HG02840 (cell line): ENCODE measurements around the gene SFXN4.

Source experiments
- ATAC-seq: cut with Tn5 transposase; IDR thresholded peaks from one replicate; pipeline ENCODE4 v1.9.1; 2021; ENCODE audit warnings: mild to moderate bottlenecking, moderate library complexity, moderate number of reproducible peaks; ENCODE audit not compliant: unreplicated experiment, low FRiP score

Gene SFXN4, protein sequence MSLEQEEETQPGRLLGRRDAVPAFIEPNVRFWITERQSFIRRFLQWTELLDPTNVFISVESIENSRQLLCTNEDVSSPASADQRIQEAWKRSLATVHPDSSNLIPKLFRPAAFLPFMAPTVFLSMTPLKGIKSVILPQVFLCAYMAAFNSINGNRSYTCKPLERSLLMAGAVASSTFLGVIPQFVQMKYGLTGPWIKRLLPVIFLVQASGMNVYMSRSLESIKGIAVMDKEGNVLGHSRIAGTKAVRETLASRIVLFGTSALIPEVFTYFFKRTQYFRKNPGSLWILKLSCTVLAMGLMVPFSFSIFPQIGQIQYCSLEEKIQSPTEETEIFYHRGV

DNA sequence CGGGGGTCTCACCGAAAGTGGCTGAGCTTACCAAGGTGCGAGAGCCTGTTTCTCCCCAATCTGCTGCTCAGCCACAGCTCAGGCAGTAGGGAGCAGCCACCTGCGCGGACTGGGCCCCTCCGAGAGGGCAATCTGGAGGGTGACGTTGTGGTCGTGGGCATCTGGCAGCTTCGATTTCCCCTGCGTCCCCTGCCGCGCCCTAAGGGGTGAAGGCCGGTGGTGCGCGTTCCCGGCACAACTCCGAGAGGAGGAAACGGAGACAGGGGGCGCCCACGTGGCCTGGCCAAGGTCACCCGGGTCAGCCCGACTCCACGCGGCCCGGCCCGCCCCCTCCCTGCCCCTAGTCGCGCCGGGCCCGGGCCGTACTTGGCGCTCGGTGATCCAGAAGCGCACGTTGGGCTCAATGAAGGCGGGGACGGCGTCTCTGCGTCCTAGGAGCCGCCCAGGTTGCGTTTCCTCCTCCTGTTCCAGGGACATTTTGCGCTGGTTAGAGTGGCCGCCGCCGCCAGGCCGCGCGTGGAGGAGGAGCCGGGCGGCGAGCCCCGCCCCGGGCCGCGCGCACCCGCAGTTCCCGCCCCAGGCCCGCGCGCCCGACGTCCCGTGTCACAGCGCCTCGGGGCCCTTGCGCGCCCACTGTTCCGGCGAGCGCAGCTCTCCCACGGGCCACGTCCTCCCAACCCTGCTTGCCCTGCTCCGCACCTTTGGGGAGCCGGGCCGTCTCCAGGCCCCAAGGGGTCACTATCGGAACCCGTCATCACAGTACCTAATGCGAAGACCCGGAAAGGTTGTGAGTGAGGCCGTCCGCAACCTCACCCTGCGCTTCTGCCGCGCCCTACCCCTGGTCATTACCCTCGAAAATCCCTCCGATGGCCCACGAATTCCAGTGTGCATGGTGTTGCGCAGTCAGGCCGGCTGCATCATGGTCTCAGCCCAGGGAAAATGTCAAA is at the start of gene SFXN4:
Gene SFXN4 (minus strand): TSS at position 544 of the 947 bp plus-strand sequence. CDS start 67 bp downstream, at position 477.
- peak; percentile 85 for ATAC-seq

DNA sequence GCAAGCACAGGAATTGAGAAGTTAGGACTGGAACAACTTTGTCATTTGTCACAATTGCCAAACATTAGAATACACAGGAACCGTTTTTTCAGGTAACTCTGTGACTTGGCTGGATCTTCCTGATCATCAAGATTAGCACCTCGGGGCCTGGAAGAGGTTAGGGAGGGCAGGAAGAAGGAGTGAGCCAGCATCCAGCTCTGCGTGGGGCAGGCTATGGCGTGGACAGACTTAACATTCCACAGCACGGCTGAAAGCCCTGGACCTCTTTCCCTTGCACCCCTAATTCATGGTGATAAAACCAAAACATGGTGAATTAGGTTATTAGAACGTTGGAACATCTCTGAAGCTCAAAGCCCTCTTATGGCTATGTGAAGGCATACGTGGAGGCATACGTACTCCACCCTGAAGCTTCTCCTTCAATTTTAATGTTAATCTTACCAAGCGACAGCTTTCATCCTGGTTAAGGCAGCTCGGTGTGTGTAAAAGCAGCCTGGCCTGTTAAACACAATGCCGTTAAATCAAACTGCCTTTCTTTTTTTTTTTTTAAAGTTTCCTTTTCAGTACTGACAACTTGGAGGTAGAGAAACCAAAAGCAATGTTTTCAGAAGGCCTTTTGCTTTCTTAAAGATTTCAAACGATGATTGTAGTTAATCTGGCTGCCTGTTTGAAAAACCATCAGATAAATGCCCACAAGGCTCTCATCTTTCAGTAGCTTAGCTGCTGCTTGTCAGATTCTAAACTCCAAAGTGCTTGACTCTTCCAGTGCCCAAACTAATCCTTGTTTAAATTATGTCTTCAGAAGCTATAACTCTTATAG is 46.3 kb upstream of the SFXN4 start:
- no peak for ATAC-seq

DNA sequence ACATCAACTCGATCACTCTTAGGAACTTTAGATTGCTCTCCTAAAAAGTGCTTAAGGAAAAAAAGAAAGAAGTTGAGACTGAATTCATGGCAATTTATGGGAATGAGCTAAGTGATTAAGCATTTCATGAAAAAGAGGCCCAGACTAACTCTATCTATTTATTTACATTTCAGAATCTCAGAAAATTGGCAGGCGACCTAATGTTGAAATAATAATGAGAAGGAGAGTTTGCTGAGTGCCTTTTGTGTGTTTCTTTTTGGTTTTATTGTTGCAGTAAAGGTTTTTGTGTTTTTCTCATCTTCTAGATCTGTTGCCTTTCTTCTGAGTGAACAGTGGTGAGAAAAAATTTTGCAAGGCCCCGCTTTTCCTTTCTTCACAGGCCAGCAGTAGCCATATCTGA is 45.7 kb upstream of the SFXN4 start:
- ATAC-seq, result no peak

DNA sequence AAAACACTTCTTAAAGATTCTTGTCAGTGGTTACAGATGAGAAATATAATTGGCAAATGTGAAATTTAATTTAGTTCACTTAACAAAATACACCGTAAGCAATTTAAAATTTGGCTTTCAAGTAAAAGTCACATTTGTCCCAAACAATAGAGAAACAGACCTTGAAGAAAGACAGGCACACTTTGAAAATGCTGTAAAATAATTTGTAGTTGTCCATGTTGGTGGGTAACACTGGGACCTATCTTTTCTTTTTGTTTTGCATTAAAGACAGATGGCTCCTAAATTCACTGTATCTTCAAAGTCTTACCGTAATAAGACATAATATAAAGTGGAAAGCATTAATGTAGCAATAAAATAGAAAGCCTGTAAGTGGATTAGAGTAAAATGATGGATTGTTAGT is 45.1 kb upstream of the SFXN4 start:
- no peak for ATAC-seq

DNA sequence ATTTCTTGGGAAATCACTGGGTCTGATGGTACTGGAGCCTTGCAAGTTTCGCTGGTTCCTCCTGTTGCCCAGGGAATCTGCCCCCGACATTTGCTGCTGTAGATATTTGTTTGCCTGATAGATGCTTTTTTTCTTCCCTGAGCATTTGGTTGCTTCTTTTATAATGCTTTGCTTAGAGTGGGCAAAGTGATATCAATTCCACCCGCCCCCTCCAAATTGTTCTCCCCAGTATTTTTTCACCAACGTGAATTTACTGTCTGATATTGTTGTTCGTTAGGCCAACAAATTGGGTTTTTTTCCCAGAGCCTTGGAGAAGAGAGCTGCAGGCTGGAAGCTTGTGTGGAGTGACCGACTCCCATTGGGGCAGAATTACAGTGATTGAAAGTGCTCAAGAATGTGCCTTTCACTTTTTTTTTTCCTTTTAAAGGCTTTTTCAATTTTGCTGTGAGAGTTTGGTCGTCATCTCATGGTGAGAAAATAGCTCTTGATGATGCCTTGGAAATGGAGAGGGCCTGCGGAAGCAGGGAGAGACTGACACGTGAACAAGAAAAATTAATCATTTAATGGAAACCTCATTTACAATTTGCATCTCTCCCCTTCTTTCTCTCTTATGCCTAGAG is 44.3 kb upstream of the SFXN4 start:
- ATAC-seq, result no peak

DNA sequence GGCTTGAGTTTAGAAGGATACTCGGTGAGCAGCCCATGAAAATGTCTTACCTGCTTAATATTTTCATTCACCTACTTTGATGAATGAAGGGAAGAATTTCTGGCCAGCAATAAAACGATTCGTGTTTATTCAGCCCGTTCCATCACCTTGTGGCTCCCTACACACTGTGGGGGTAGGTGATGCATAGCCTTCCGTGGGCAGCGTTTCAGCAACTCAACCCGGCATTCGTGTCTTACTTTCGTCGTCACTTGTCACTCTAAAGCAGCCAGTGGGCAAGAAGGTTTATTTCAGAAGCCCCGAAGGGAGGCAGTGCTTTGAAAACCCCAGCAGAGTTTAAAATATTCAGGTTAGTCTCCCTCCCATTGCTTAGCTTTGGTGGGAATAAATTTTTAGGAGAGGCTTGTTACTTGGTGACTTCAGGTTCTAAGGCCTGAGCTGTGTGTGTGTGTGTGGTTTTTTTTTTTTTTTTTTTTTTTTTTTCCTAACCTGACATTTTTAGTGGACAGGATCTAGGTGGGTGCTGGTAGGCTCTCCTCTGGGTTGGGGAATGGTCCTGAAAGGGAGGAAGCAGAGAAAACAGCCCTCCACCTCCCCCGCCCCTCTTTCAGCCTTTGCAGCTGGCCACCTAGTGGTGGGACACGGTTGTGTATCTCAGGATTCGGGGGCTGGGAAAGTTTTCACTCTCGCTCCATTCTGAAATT is 43.7 kb upstream of the SFXN4 start:
- ATAC-seq, result no peak

DNA sequence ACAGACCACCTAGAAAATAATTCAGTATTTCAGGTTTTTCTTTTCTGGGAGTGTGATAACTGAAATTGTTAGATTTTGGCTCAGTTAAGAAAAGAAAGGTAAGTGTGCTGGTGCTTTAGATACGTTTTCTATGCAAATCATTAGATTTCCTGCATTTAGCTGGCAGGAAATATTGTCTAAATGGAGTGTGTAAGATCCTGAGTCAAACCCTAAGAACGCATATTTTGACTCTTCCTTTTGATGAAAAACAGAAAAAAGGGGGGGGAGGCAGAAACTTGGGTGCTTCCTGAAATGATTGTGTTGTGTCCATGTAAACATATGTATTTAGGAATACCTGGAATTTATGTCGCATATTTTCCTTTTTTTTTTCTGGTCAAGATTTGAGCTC is 43.0 kb upstream of the SFXN4 start:
- no peak for ATAC-seq

DNA sequence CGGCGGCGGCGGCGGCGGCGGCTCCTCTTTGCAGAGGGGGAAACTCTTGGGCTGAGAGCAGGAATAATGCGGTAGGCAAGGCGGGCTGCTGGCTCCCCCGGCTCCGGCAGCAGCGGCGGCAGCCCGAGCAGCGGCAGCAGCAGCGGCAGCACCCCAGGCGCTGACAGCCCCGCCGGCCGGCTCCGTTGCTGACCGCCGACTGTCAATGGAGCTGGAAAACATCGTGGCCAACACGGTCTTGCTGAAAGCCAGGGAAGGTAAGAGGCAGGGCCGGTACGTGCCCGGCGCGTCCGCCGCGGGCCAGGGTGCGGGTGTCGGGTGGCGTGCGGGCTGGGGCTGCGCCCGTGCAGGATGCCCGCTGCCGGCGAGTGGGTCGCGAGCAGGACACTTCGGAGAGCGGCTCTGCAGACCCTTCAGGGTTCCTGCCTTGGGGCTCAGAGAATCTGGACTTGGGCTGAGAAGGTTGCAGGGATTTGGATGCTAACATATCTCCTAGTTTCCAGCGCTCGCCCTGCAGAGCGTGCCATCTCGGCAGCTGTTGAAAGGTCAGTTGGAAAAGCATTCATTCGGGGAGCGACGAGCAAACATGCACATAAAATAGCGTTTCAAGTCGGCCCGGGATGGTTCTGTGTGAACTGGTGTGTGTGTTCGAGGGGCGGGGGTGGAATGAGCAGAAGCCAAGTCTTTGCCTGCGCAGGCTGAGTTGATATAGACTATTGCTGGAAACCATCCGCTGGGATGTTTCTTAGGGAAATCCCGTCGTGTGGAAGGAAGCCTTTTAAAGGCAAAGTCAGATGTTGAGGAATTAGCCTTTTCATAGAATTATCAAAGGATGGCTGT is 42.4 kb upstream of the SFXN4 start:
- ATAC-seq, result peak; percentile 5

DNA sequence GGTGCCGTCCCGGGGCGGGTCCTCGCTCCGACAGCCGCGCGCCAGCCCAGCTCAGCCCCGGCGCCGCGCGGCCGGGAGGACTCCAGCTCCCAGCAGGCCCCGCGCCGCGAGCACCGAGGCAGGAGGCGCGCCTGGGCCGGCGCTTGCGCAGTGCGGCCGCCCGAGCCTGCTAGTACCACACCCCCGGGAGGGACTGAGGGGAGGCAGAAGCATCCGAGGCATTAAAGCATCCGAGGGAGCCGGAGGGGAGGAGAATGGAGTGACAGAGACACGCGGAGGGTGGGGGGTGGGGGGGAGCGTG is 41.8 kb upstream of the SFXN4 start, which contains the start of gene GRK5:
Gene GRK5 (plus strand): TSS at position 206 of the 301 bp plus-strand sequence. CDS start 347 bp downstream, outside the sequence.
- peak; percentile 67 for ATAC-seq

DNA sequence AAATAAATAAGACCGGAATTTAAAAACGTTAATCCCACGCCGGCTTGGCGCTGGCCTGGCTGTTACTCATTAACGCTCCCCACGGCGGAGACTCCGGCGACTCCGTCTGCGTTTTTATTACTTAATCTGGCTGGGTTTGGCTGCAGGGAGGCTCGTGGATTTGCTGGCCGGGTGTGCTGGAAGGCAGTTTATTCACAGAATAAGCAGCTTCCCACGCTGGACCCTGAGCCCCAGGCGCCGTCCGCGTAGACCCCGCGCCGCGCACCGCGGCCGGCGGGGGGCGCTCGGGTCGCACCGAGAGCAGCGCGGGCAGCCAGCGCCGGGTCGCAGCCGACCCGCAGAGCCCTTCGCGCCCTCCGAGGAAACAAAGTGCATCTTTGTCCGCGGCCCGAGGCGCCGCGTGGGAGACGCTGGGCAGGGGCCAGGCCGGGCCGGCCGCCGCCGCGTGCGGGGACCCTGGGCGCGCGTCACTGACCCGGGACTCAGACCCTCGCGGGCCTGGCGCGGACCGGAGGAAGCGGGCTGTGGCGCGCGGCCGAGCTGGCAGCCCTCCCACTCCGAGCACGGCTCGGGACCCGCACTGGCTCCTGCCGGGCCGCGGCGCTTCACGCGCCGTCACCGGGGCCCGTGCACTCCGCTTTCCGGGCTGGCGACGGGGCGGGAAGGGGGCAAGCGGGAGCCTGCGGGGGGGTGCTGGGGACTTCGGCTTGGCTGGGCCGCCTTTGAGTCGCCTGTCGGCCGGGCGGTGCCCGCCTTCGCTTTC is 41.3 kb upstream of the SFXN4 start:
- peak; percentile 51 for ATAC-seq

DNA sequence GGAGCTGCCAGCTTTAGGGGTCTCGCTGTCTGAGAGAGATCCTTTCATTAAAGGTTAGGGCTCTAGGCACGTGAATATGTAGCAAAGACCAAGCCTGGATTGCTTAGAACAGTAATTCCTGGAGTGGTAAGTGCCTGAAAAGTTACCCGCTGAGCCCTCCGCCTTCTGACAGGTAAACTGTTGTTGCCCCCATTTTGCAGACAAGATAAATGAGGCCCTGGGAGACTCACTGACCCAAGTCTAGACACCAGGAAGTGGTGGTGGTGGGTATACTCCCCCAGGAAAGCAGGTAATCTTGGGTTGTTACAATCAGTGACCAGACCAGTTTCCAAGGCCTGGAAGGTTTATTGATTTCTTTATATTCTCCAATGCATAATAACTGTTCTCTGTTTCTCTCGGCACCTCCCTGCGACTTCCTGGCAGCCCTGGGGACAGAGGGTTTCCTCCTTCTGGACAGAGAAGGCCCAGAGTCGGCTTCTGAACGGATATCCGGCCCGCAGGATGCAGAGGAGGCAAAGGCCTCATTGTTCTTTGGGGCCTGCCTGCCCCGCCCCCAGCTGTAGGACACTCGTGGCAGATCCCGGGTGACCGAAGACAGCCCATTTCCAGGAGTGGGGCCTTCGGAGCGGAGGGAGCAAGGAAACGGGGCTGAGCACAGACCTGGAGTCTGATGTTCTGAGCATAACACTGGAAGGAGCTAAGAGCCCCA is 40.5 kb upstream of the SFXN4 start:
- no peak for ATAC-seq

DNA sequence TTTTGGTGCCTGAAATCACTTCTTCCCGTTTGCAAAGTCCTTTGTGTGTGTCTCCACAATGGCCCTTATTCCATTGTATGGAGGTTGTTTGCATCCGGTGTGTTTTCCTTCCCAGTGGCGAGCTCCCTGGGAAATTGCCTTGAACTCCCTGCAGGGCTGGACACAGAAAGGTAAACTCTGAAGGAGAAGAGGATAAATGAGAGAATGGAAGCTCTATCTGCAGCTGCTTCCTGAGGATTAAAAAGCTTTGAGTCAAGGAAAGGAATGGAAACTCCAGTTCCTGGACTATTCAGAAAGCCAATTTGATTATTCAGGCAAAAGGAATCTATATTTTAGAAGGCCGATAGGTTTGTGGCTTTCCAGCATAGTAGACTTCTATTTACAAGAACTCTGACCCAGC is 37.5 kb upstream of the SFXN4 start:
- ATAC-seq, result no peak

DNA sequence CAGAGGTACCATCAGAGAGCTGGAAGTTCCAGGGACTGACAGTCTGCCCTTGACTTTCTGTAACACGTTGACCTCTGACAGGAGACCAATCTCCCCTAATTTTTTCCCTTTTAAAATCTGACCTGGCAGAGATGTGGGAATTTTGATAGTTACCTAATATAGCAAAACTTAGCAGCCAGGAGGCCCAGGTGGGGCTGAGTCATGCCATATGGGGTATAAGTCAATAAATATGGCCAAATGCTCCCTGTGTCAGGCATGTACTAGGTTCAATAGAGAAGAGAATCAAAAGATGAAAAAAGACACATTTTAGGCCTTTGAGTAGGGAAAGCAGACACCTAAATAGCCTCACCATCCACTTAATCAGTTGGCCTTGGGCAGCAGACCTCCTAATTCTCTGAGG is 35.7 kb upstream of the SFXN4 start:
- ATAC-seq, result no peak

DNA sequence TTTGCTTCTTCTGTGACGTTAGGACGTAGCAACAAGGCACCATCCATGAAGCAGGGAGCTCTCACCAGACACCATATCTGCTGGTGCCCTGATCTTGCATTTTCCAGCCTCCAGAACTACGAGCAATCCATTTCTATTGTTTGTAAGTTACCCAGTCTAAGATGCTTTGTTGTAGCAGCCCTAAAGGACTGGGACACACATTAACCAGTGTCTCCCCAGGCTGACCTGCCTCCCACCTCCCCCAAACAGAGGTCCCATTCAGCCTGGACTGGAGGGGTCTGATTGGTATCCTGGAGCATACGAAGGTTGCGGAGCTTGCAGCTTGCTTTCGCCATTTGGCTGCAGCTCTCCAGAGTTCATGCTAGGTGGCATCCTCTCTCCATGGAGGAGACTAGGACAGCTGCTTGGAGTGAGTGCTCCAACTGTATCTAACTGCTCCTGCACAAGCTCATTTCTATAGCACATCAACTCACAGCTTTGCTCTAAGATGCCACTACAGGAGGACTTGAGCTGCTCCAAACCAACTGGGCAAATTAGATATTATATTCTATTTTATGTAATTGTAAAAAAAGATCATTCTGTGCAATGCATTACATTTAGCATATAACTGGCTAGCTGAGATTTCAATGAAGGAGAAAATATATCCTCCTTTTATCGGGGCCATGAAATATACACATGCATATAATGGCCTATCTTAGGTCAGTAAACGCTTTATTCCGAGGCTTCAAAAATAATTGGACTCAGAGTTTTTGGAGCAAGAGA is 33.9 kb upstream of the SFXN4 start:
- no peak for ATAC-seq

DNA sequence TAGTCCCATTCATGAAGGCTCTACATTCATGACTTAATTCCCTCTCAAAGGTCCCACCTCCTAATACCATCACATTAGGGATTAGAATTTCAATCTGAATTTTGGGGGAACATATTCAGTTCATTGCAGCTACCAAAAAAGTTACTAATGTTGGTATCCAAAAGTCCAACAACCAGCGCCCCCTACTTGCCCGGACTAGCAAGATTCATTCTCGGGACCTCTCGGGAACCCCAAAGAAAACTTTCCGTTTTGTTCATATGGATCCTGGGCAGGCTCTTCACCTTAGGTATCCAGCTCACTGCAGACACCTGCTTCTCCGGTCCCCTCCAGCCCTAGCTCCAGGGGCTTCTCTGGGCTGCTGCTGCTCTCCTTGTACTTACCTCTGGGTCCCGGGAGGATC is 32.9 kb upstream of the SFXN4 start:
- ATAC-seq, result no peak

DNA sequence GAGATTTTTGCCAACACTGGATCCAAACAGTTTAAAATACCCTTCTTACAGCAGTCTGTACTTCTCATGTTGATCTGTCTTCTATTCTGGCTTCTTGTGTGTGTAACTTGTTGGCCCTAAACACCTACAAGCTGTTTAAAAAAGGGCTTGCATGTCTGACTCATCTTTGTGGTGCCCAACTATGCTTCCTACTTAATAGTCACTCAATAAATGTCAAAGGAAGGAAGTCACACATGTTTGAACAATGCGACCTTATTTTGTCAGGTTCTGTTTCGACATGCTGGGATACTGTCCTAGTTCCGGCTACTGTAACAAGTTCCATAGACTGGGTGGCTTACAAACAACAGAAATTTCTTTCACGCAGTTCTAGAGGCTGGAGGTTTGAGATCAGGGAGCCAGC is 32.4 kb upstream of the SFXN4 start:
- no peak for ATAC-seq

DNA sequence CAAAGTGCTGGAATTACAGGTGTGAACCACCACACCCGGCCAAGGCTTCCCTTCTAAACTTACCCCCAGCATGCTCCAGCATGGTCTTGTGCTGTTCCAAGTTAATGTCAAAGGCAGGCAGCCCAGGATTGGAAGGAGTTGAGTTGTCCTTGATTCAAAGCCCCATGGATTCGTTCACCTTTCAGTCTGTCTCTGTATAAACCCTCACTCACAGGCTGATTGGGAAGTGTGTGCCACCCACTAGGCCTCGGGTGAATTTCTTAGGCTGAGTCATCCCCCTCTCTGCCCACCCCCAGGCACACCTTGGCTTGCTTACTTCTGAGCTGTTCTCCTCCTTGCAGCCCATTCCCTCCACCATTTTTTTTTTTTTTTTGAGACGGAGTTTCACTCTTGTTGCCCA is 26.4 kb upstream of the SFXN4 start:
- ATAC-seq, result no peak
